GM12801 (cell line): ENCODE measurements around the gene NQO2.

Experiments used
- CTCF ChIP-seq: IDR thresholded peaks from one replicate; pipeline ENCODE4 v1.5.1; 2011; ENCODE audit warnings: control low read depth; ENCODE audit not compliant: insufficient read length; ENCODE audit errors: extremely low read depth

The NQO2 gene

DNA sequence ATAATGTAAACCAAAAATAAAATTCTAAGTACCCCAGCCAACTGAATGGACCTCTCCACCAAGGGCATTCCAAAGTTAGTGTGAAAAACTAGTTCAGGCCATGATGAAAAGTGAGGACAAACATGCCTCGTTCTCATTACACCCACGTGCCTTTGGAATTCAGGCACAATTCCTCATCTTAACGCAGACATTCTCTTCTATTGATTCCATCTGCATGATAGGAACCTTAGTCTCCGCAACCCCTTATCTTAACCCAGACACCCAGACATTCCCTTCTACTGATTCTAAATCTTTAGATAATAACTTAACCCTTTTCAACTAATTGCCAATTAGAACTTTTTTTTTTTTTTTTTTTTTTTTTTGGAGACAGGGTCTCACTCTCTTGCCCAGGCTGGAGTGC lies 20.8 kb upstream of the NQO2 start:
- TF ChIP-seq CTCF: no peak

DNA sequence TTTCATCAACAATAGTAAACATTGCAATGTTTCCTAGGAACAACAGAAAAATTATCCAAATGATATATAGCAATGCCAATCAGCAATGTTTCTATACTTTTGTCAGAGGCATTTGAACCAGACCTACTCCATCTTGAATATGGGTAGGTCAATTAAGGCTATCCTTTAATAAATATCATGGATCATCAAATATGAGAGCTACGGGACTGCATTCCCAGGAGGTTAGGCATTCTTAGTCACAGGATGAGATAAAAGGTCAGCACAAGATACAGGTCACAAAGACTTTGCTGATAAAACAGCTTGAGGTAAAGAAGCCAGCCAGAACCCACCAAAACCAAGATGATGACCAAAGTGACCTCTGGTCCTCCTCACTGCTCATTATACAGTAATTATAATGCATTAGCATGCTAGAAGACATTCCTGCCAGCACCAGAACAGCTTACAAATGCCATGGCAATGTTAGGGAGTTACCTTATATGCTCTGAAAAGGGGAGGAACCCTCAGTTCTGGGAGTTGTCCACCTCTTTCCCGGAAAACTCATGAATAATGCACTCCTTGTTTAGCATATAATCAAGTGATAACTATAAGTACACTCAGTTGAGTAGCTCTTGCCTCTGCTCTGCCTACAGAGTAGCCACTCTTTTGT lies 19.8 kb upstream of the NQO2 start:
- TF ChIP-seq CTCF: no peak

- TF ChIP-seq CTCF: no peak
Observed at GRCh38 chr6:2980465-2980855, 19.2 kb upstream of the NQO2 start.

GRCh38 chr6:2982426-2983117 lies 17.1 kb upstream of the NQO2 start:
- no peak for TF ChIP-seq CTCF

DNA sequence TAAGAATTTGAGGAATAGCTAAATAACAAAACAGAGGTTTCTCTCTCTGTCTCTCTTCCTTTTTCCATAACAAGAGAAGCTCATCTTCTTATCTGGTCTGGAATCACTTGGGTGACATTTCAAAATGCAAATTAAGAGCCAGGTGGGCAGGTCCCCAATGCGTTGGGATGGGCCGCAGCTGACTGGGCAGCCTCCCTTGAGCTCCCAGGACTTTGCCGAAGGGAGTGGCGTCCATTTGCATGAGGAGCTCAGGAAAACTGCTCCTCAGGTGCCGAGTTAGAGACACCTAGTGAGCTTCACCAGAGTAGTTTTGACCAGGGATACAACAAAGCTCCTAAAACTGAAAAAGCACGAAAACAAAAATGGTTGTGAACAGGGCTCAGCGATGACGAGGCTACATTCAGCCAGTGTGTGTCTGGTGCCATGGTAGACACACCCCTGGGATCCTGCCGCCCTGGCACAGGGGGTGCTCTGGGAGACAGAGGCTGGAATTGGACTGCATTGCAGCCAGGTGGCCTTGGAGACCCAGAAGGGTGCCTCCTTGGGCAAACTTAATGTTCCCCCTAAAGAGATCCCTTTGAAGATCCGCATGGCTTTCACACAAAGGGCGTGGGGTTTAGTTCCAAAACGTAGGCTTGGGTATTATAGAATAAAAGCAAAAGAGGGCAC lies 14.8 kb upstream of the NQO2 start:
- TF ChIP-seq CTCF: no peak

GRCh38 chr6:2986722-2987221 lies 12.9 kb upstream of the NQO2 start:
- TF ChIP-seq CTCF: no peak

- TF ChIP-seq CTCF: no peak
Observed at GRCh38 chr6:2988094-2988425, 11.6 kb upstream of the NQO2 start.
